Measurements from ENCODE around the gene C1QTNF5.

Gene C1QTNF5

DNA sequence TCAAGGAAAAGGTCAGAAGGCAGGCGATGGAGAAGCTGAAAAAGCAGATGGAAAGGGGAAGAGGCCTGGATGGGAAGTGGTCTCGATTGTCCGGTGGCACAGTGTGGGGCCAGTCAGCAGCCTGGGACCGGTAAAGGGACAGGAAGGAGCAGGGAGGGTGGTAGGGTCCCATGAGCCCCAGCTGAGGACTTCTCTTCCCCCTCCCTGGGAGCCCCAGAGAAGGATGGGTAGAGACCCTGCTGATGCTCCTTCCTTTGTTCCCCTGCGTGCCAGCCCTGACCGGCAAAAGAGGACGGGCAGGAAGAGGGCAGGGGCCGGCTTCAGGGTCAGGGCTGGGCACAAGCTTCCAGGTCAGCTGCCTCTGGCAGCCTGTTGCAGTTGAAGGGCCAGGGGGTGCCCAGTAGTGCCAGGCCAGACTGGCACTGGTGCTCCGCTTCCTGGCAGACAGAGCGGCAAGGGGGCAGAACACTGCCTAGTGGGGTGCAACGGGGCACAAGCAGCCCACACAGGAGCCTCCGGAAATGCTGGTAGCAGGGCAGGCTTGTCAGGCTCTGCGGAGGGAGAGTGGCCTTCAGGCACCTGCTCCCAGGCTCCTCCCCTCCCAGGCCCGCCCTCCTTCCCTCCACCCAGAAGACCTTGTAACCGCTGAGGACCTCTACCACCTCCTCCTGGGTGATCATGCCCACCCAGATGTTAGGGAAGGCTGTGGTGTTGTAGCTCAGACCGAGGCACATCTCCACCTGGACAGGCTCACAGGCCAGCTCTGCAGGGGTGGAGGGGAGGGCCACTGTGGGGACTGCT lies 739 bp upstream of the C1QTNF5 start:
- no peak for DNase-seq (ENCODE audit: low read depth in 2 of 2)
- TF ChIP-seq, protein P1, sequence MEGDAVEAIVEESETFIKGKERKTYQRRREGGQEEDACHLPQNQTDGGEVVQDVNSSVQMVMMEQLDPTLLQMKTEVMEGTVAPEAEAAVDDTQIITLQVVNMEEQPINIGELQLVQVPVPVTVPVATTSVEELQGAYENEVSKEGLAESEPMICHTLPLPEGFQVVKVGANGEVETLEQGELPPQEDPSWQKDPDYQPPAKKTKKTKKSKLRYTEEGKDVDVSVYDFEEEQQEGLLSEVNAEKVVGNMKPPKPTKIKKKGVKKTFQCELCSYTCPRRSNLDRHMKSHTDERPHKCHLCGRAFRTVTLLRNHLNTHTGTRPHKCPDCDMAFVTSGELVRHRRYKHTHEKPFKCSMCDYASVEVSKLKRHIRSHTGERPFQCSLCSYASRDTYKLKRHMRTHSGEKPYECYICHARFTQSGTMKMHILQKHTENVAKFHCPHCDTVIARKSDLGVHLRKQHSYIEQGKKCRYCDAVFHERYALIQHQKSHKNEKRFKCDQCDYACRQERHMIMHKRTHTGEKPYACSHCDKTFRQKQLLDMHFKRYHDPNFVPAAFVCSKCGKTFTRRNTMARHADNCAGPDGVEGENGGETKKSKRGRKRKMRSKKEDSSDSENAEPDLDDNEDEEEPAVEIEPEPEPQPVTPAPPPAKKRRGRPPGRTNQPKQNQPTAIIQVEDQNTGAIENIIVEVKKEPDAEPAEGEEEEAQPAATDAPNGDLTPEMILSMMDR (IDR thresholded peaks at IDR 0.05; ENCODE audit: low read depth, low read length) = no peak
- peak overlapping the region in 1 of 2 donors; percentile 64 for H3K4me3 ChIP-seq (replicated peaks in 1 of 2; ENCODE audit: low read depth in 2 of 2, low read length in 2 of 2)

DNA sequence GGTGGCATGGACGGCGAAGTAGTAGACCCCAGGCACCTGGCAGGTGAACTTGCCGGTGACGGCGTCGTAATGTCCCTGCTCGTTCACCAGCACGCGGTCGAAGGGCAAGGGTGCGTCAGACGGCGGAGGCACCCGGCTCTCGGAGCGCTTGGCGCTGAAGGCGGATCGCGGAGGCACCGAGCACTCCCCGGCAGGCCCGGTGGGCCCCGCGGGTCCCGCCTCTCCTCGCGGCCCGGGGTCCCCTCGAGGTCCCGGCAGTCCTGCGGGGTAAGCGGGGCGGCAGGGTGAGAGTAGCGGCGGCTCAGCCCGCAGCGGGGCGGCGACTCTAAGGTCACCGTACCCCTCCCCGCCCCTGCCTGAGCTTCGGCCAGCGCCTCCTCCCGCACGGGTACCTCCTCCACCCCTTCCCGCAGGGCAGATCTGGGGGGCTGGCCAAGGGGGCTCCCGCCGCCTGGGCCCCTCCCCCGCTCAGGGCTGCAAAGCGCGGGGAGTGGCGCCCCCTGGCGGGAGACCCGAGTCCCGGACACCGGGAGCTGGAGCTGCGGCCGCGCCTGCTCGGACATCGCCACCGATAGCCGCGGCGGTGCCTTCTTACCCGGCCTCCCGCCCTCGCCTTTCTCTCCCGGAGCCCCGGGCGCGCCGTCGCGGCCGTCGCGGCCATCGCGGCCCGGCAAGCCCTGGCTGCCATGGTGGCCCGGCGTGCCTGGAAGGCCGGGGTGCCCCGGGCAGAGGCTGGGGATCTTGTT lies 921 bp downstream of the C1QTNF5 start:
- peak overlapping the region; percentile 50 to 64 for H3K4me3 ChIP-seq (replicated peaks in 1 of 2; ENCODE audit: low read depth in 2 of 2, low read length in 2 of 2)
- TF ChIP-seq, protein P1 (IDR thresholded peaks at IDR 0.05; ENCODE audit: low read depth, low read length) = peak; percentile 57
- peak; percentile 48 to 77 for DNase-seq (ENCODE audit: low read depth in 2 of 2)

DNA sequence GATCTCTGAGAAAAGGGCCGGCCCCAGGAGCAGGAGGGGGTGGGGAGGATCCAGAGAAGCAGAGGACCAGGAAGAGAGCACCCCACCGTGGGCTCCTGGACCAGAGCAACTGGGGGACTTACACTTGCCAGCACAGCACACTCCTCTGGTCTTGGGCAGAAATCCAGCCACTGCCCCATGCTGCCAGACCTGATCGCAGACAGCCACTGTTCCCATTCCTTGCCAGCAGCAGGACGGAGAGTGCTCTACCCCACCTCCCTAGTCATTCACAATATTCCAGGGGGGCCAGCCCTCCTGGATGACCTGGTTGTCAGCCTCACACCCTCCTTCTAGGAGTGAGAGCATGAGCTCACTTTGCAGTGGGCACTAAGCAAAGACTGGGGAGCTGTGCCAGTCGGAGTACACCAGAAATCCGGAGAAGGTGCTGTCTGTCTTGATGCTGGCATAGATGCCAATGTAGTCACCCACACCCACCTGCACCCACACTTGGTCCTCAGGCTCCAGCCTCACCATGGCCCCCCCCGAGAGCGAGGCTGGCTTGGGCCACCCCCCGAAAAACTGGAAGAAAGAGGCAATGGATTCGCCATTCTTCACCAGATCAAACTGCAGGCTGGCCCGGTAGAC lies 1.6 kb downstream of the C1QTNF5 start:
- peak overlapping the region in 1 of 2 donors; percentile 64 for H3K4me3 ChIP-seq (replicated peaks in 1 of 2; ENCODE audit: low read depth in 2 of 2, low read length in 2 of 2)
- no peak for DNase-seq (ENCODE audit: low read depth in 2 of 2)
- TF ChIP-seq, protein P1 (IDR thresholded peaks at IDR 0.05; ENCODE audit: low read depth, low read length) = no peak

DNA sequence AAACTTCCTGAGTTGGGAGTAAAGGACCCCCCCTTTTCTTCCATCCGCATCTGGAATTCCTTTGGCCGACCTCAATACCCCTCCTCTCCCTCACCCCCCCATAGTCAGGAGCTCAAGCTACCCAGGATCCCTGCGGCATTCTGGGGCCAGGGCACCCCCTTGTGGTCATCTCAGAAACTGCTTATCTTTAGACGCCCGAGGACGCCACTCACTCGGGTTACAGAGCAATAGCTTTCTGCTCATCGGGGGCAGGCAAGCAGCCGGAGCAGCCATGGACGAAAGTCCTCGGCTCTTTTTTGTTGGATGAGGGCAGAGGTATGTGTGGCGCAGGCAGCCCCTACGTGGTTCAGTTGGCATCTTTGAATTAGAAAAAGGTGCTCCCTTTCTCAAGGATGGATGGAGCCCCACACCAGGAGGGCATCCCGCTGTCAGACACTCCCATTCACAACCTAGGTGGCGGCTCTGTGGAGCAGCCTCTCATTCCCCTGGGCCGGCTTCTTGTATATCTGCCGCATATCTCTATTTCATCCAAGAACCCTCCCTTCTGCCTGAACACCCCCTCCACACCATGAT lies 2.3 kb downstream of the C1QTNF5 start:
- TF ChIP-seq, protein P1 (IDR thresholded peaks at IDR 0.05; ENCODE audit: low read depth, low read length) = peak; percentile 85
- H3K4me3 ChIP-seq (replicated peaks in 1 of 2; ENCODE audit: low read depth in 2 of 2, low read length in 2 of 2) = peak overlapping the region in 1 of 2 donors; percentile 64
- DNase-seq (ENCODE audit: low read depth in 2 of 2) = peak; percentile 76 to 82

DNA sequence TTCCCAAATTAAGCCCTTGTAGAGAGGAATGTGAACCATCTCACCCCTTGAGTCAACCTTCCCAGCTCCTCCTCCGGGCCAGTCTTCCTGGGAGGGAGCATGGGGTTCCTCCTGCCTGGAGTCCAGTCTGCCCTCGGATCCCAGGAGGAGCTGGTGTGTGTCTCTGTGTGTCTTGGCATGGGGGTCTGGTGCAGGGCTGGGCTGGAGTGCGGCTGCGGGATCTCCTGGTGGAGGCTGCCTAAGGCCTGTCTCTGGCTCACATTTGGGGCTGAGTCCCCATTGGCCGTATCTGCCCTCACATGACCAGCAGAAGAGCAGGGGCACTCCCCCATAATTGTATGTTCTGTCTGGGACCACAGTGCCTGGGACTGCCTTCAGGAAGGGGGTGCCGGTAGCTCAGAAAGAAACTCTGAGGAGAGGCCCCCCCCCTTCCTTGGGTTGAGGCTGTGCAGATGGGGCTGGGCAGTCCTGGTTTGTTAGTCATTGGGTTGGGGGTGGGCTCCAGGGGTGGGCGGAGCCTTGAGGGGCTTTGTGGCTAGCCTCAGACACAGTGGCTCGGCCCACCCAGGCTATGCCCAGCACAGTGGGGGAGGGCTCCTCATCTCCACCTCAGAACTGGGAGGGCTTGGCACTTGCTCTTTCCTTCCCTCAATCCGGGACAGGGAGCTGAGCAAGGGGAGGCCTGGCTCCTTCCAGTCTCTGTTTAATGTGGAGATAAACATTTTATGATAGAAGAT lies 2.9 kb downstream of the C1QTNF5 start:
- peak overlapping the region in 1 of 2 donors; percentile 7 for H3K4me3 ChIP-seq (replicated peaks in 1 of 2; ENCODE audit: low read depth in 2 of 2, low read length in 2 of 2)
- peak; percentile 21 to 60 for DNase-seq (ENCODE audit: low read depth in 2 of 2)
- TF ChIP-seq, protein P1 (IDR thresholded peaks at IDR 0.05; ENCODE audit: low read depth, low read length) = no peak

Measured in cardiac fibroblast (primary cell).